Sigmoid colon (tissue), 7 donors: ENCODE data around the gene GRM3. TPM values are rescaled to one million over a fixed set of nuclear protein-coding genes. Genes with fewer than 3 reads are reported as not detected.

Experiments used
- DNase-seq: peaks from one replicate; pipeline ENCODE4 v3.0.0-alpha.2; 2019
- H3K27ac ChIP-seq, 4 donors: fragments of 200-600 bp; sonication (generic); one replicate each; pipeline ENCODE4 v1.5.1; 2016 to 2019; ENCODE audit warnings: mild to moderate bottlenecking in 1 of 4
- H3K27me3 ChIP-seq, 3 donors: fragments of 200-600 bp; sonication (generic); one replicate each; pipeline ENCODE4 v1.5.1; 2019; ENCODE audit warnings: mild to moderate bottlenecking in 1 of 3
- H3K36me3 ChIP-seq, 4 donors: fragments of 200-600 bp; sonication (generic); one replicate each; pipeline ENCODE4 v1.5.1; 2016 to 2019
- H3K4me1 ChIP-seq, 4 donors: fragments of 200-600 bp; sonication (generic); one replicate each; pipeline ENCODE4 v1.5.1; 2017 to 2019
- H3K4me3 ChIP-seq, 4 donors: fragments of 200-600 bp; sonication (generic); one replicate each; pipeline ENCODE4 v1.5.1; 2017 to 2019; ENCODE audit warnings: mild to moderate bottlenecking in 2 of 4, moderate library complexity in 1 of 4
- H3K9me3 ChIP-seq, 4 donors: fragments of 200-600 bp in 3 of 4; sonication (generic) in 3 of 4; one replicate each; pipeline versions ENCODE4 v1.5.1 to v1.6.1; 2013 to 2019
- EP300 ChIP-seq, 4 donors: sonication (generic); formaldehyde crosslinking; IDR thresholded peaks; one replicate each; pipeline ENCODE4 v1.6.1; 2017; ENCODE audit warnings: antibody characterized with exemption in 4 of 4
- POLR2A ChIP-seq, 2 donors: fragments of 450-650 bp; IDR thresholded peaks; one replicate each; pipeline ENCODE4 v1.6.1; 2016; ENCODE audit warnings: antibody characterized with exemption in 2 of 2, mild to moderate bottlenecking in 2 of 2, moderate library complexity in 2 of 2
- POLR2AphosphoS5 ChIP-seq, 4 donors: sonication (generic); formaldehyde crosslinking; IDR thresholded peaks; one replicate each; pipeline ENCODE4 v1.6.1; 2017; ENCODE audit warnings: antibody characterized with exemption in 4 of 4
- WGBS, 2 donors: extraction: QIAGEN DNeasy Blood & Tissue Kit; methylation state at CpG; one replicate each; pipeline ENCODE4 v1.1.7; 2013; 5-methylcytosine and 5-hydroxymethylcytosine counted together
- intact Hi-C: fragments of 100-400 bp; cut with DNase I; formaldehyde crosslinking; loops from one replicate; pipeline ENCODE4 v1.15.1; 2023
- polyA plus RNA-seq, 3 donors: library from polyadenylated mRNA; stranded (reverse); fragments of 200-250 nt; gene quantifications; one replicate each; pipeline ENCODE4 v1.2.3, GENCODE V29; 2013
- total RNA-seq, 4 donors: library from RNA; depleted of rRNA; stranded (reverse); fragments of >200 nt; gene quantifications; one replicate each; pipeline ENCODE4 v1.1.0, GENCODE V29; 2016
- TF ChIP-seq, protein P1 (sequence below), 4 experiments: fragments of 450-650 bp in 3 of 4; fragments of 200-600 bp in 1 of 4; IDR thresholded peaks; one replicate each; pipeline ENCODE4 v1.5.1; 2016 to 2019; ENCODE audit warnings: antibody characterized with exemption in 4 of 4, mild to moderate bottlenecking in 3 of 4, moderate library complexity in 2 of 4
- donor health status: healthy with polysubstance abuse.
- donor health status: Bipolar disorder and iron deficiency.
- donor health status: healthy.

Gene GRM3
- total and polyA plus RNA-seq, 7 donors, result 1.4 TPM; not detected in 6

DNA sequence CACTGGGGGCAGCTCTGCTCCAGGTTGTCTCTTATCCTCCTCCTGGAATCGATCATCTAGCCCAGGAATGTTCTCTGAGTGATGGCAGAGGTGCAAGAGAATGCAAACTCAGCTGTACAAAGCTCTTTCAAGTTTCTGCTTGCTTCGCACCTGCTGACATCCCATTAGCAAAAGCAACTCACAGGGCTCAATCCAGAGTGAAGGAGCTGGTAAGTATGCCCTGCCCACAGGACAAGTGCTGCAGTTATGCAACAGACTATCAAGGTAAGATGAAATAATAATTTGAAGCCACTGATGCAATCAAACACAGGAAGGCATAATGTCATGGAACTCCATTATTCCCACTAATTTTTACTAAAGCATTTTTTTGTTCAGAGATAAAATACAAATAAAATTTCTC, 122.2 kb downstream of the GRM3 start:
- Histone ChIP-seq H3K36me3 (no peaks in the 10 kb centered on the region), H3K27me3 (no peaks in the 10 kb centered on the region), H3K4me1 (no peaks in the 10 kb centered on the region), H3K27ac (no peak overlapping the region), H3K9me3 (no peaks in the 10 kb centered on the region), H3K4me3 (no peak overlapping the region)
- 69 to 83% methylated on average over 2 of the region's 2 CpGs for WGBS, 2 donors
- TF ChIP-seq, protein P1, sequence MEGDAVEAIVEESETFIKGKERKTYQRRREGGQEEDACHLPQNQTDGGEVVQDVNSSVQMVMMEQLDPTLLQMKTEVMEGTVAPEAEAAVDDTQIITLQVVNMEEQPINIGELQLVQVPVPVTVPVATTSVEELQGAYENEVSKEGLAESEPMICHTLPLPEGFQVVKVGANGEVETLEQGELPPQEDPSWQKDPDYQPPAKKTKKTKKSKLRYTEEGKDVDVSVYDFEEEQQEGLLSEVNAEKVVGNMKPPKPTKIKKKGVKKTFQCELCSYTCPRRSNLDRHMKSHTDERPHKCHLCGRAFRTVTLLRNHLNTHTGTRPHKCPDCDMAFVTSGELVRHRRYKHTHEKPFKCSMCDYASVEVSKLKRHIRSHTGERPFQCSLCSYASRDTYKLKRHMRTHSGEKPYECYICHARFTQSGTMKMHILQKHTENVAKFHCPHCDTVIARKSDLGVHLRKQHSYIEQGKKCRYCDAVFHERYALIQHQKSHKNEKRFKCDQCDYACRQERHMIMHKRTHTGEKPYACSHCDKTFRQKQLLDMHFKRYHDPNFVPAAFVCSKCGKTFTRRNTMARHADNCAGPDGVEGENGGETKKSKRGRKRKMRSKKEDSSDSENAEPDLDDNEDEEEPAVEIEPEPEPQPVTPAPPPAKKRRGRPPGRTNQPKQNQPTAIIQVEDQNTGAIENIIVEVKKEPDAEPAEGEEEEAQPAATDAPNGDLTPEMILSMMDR (IDR thresholded peaks at IDR 0.05), result no peak
- no peak for TF ChIP-seq EP300 (IDR thresholded peaks at IDR 0.05)
- TF ChIP-seq POLR2AphosphoS5 (IDR thresholded peaks at IDR 0.05), result no peak
- no peak for TF ChIP-seq POLR2A (IDR thresholded peaks at IDR 0.05)
- DNase-seq, result no peak
- intact Hi-C loops, result no loop called here

DNA sequence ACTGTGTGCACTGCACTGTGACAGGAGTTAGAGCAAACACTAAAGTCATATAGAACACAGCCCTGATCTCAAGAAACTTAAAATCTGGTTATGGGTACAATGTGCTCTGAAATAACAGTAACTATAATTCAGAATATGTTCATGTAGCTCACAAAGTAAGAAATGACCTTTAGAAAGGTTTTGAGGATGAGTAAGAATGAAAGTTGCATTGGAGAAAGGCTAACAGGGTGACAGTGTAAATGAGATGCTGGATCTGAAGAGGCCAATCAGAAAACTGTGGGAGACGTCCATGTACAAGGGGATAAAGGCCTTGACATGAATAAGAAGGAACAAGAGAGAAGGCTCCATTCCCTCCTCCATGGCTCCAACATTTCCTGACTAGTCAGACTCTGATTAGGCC, 124.7 kb downstream of the GRM3 start:
- no peaks in the 10 kb centered on the region for H3K9me3 ChIP-seq
- 81 to 85% methylated on average over 1 of the region's 1 CpG for WGBS, 2 donors
- no peaks in the 10 kb centered on the region for H3K27me3 ChIP-seq
- no peaks in the 10 kb centered on the region for H3K36me3 ChIP-seq
- no peak overlapping the region for H3K4me3 ChIP-seq
- H3K4me1 ChIP-seq, result no peaks in the 10 kb centered on the region
- H3K27ac ChIP-seq, result no peak overlapping the region
- TF ChIP-seq, protein P1 (IDR thresholded peaks at IDR 0.05), result no peak
- TF ChIP-seq POLR2A (IDR thresholded peaks at IDR 0.05), result no peak
- no peak for TF ChIP-seq POLR2AphosphoS5 (IDR thresholded peaks at IDR 0.05)
- no peak for TF ChIP-seq EP300 (IDR thresholded peaks at IDR 0.05)
- no peak for DNase-seq
- intact Hi-C loops, result no loop called here

DNA sequence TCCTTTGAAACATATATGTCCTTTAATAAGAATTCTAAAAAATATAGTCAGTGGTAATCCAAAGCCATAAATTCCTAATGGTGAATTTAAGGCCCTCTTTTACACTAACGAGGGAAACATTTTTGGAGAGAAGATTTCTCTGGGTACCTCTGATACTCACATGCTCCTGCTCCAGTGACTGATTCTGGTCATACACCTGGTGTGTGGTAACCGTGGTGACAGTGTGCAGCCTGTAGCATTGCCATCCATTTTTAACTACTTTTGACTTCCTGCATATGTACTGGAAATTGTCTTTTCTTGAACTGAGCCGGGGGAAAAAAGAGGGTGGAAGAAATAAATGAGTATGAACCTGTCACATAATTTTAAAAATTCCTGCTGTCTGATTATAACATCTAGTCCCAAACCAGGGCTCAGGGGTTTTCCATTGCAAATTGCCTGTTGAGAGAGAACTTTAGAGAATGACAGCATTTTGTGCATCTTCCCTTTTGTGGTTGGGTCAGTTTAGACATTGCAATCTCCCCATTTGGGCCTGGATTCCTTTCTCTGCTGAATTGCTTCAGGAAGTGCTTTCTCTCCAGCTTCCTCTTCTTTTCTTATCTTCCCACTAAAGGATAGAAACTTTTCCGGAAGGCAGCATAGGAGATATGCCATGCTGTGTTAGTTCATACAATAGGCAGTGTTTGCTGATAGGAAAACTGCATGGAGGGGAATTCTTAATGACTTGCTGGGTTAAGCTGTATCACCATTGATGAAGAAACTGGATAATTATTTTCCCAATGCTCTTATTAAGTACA, 125.5 kb downstream of the GRM3 start:
- Histone ChIP-seq H3K9me3 (no peaks in the 10 kb centered on the region), H3K36me3 (no peaks in the 10 kb centered on the region), H3K27ac (no peak overlapping the region), H3K27me3 (no peaks in the 10 kb centered on the region), H3K4me1 (no peaks in the 10 kb centered on the region), H3K4me3 (no peak overlapping the region)
- TF ChIP-seq POLR2AphosphoS5 (IDR thresholded peaks at IDR 0.05), result no peak
- no peak for TF ChIP-seq EP300 (IDR thresholded peaks at IDR 0.05)
- TF ChIP-seq, protein P1 (IDR thresholded peaks at IDR 0.05), result no peak
- no peak for TF ChIP-seq POLR2A (IDR thresholded peaks at IDR 0.05)
- DNase-seq, result no peak
- intact Hi-C loops, result no loop called here
- WGBS, 2 donors, result 73 to 81% methylated on average over 4 of the region's 4 CpGs

DNA sequence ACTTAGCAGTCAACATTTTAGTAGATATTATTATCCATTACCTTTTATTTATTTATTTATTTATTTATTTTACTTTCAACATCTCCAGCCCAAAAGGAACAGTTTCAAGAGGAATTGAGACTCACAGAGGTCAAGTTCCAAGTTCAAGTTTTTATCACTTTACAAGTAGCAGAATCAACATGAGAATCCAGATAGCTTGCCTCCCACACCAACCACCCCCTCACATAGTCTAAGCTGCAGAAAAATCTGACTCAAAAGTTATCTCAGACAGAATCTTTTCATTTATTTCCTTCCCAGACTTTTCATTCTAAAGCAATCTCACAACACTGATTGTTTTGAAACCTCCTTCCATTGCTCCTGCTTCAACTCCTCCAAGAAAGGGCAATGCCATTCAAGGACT, 129.6 kb downstream of the GRM3 start:
- no peaks in the 10 kb centered on the region for H3K4me1 ChIP-seq
- H3K4me3 ChIP-seq, result no peak overlapping the region
- no peak overlapping the region for H3K27ac ChIP-seq
- no peaks in the 10 kb centered on the region for H3K36me3 ChIP-seq
- intact Hi-C loops, result no loop called here
- TF ChIP-seq POLR2A (IDR thresholded peaks at IDR 0.05) (no peak), EP300 (IDR thresholded peaks at IDR 0.05) (no peak), POLR2AphosphoS5 (IDR thresholded peaks at IDR 0.05) (no peak)
- TF ChIP-seq, protein P1 (IDR thresholded peaks at IDR 0.05), result no peak
- no peaks in the 10 kb centered on the region for H3K9me3 ChIP-seq
- H3K27me3 ChIP-seq, result no peaks in the 10 kb centered on the region
- no peak for DNase-seq

DNA sequence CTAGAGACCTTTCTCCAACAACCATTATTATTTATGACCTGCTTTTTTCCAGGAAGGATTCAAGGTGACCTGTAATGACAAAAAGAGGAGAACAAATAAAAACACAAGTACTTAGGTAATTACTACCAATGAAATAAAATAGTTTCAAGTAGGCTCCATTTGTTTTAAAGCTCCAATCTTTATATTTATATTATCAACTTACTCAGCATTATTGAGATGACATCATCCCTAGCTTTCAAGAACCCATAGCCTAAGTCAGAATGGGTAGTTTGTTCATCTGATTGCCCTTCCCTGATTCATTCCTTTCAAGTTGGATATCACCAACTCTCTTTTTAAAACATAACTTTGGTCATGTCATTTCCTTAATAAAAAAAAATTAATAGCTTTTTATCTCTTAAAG, 131.5 kb downstream of the GRM3 start:
- intact Hi-C loops, result no loop called here
- H3K4me3 ChIP-seq, result no peak overlapping the region
- no peaks in the 10 kb centered on the region for H3K36me3 ChIP-seq
- H3K9me3 ChIP-seq, result no peaks in the 10 kb centered on the region
- no peaks in the 10 kb centered on the region for H3K4me1 ChIP-seq
- no peaks in the 10 kb centered on the region for H3K27me3 ChIP-seq
- TF ChIP-seq POLR2AphosphoS5 (IDR thresholded peaks at IDR 0.05) (no peak), POLR2A (IDR thresholded peaks at IDR 0.05) (no peak)
- no peak overlapping the region for H3K27ac ChIP-seq
- no peak for DNase-seq
